ENCODE measurements around the gene LRP1-AS.

LRP1-AS gene

GRCh38 chr12:57162553-57163125 lies 15.2 kb upstream of the LRP1-AS start:
- no peak for TF ChIP-seq CTCF (IDR thresholded peaks at IDR 0.05)
- no peak overlapping the region for H3K4me3 ChIP-seq
- H3K27ac ChIP-seq = peak overlapping the region in 1 of 2 donors; percentile 43
- no peak for DNase-seq (ENCODE audit: low spot score)

GRCh38 chr12:57161491-57161890 lies 14.1 kb upstream of the LRP1-AS start:
- Histone ChIP-seq H3K4me3 (no peak overlapping the region), H3K27ac (peak overlapping the region in 1 of 2 donors; percentile 43)
- no peak for DNase-seq (ENCODE audit: low spot score)
- TF ChIP-seq CTCF (IDR thresholded peaks at IDR 0.05) = no peak

- no peak for TF ChIP-seq CTCF (IDR thresholded peaks at IDR 0.05)
- Histone ChIP-seq H3K27ac (peak overlapping the region in 1 of 2 donors; percentile 80), H3K4me3 (no peak overlapping the region)
- DNase-seq (ENCODE audit: low spot score) = no peak
Measured at GRCh38 chr12:57160741-57161140, 13.3 kb upstream of the LRP1-AS start.

- H3K27ac ChIP-seq = peak overlapping the region; percentile 5 to 80
- DNase-seq (ENCODE audit: low spot score) = no peak
- TF ChIP-seq CTCF (IDR thresholded peaks at IDR 0.05) = no peak
- no peak overlapping the region for H3K4me3 ChIP-seq
Measured at GRCh38 chr12:57160040-57160439, 12.6 kb upstream of the LRP1-AS start.

- no peak for TF ChIP-seq CTCF (IDR thresholded peaks at IDR 0.05)
- peak overlapping the region in 1 of 2 donors; percentile 80 for H3K27ac ChIP-seq
- DNase-seq (ENCODE audit: low spot score) = no peak
Measured at GRCh38 chr12:57159311-57159710, 11.9 kb upstream of the LRP1-AS start.

GRCh38 chr12:57158665-57159064 lies 11.2 kb upstream of the LRP1-AS start:
- Histone ChIP-seq H3K4me3 (no peak overlapping the region), H3K27ac (peak overlapping the region; percentile 37 to 80)
- DNase-seq (ENCODE audit: low spot score) = no peak
- no peak for TF ChIP-seq CTCF (IDR thresholded peaks at IDR 0.05)

More at GRCh38 chr12:57159311-57159710, 11.9 kb upstream of the LRP1-AS start:
- H3K4me3 ChIP-seq = no peak overlapping the region

- no peak for TF ChIP-seq CTCF (IDR thresholded peaks at IDR 0.05)
- DNase-seq (ENCODE audit: low spot score) = no peak
- H3K27ac ChIP-seq = peak overlapping the region; percentile 37 to 80
- H3K4me3 ChIP-seq = no peak overlapping the region
Measured at GRCh38 chr12:57158186-57158585, 10.8 kb upstream of the LRP1-AS start.

Data from coronary artery (tissue), 2 donors.